ENCODE data around the gene TUBA4A.

The TUBA4A gene

GRCh38 chr2:219252900-219253752 lies 592 bp downstream of the TUBA4A start, which contains the start of gene TUBA4B:
TSS of gene TUBA4B (plus strand) at chr2:219253243. CDS start at chr2:219253408, 165 bp downstream.
- H3K4me1 ChIP-seq, result peaks cover 15% of the 10 kb centered on the region
- peak within 1 kb of the TSS; percentile 60 for H3K4me3 ChIP-seq (ENCODE audit: low read depth, low read length)
- no peak for TF ChIP-seq CTCF (IDR thresholded peaks at IDR 0.05; ENCODE audit: low read depth, low read length)
- peaks cover 48% of the 10 kb centered on the region for H3K27me3 ChIP-seq
- H3K36me3 ChIP-seq, result no peaks in the 10 kb centered on the region
- DNase-seq, result no peak
- no peaks in the 10 kb centered on the region for H3K9me3 ChIP-seq

- peak overlapping the region; percentile 60; the same call in 1 of the 2 replicates for H3K4me3 ChIP-seq (ENCODE audit: low read depth, low read length)
- H3K27me3 ChIP-seq, result peaks cover 48% of the 10 kb centered on the region
- H3K36me3 ChIP-seq, result no peaks in the 10 kb centered on the region
- H3K9me3 ChIP-seq, result no peaks in the 10 kb centered on the region
- no peak for DNase-seq
- peaks cover 15% of the 10 kb centered on the region for H3K4me1 ChIP-seq
- TF ChIP-seq CTCF (IDR thresholded peaks at IDR 0.05; ENCODE audit: low read depth, low read length), result no peak
Measured at GRCh38 chr2:219252570-219252899, 1.2 kb downstream of the TUBA4A start.

GRCh38 chr2:219252084-219252483 lies 1.6 kb downstream of the TUBA4A start:
- DNase-seq, result no peak
- Histone ChIP-seq H3K4me1 (peaks cover 15% of the 10 kb centered on the region), H3K4me3 (ENCODE audit: low read depth, low read length) (no peak overlapping the region), H3K27me3 (peaks cover 48% of the 10 kb centered on the region), H3K9me3 (no peaks in the 10 kb centered on the region), H3K36me3 (no peaks in the 10 kb centered on the region)
- TF ChIP-seq CTCF (IDR thresholded peaks at IDR 0.05; ENCODE audit: low read depth, low read length), result no peak

GRCh38 chr2:219251656-219252055 lies 2.1 kb downstream of the TUBA4A start:
- H3K4me1 ChIP-seq, result peaks cover 15% of the 10 kb centered on the region
- no peak for DNase-seq
- no peak for TF ChIP-seq CTCF (IDR thresholded peaks at IDR 0.05; ENCODE audit: low read depth, low read length)
- peaks cover 48% of the 10 kb centered on the region for H3K27me3 ChIP-seq
- H3K4me3 ChIP-seq (ENCODE audit: low read depth, low read length), result no peak overlapping the region
- no peaks in the 10 kb centered on the region for H3K9me3 ChIP-seq
- no peaks in the 10 kb centered on the region for H3K36me3 ChIP-seq

- Histone ChIP-seq H3K4me1 (peaks cover 15% of the 10 kb centered on the region), H3K9me3 (no peaks in the 10 kb centered on the region), H3K4me3 (ENCODE audit: low read depth, low read length) (no peak overlapping the region), H3K36me3 (no peaks in the 10 kb centered on the region), H3K27me3 (peaks cover 36% of the 10 kb centered on the region)
- no peak for TF ChIP-seq CTCF (IDR thresholded peaks at IDR 0.05; ENCODE audit: low read depth, low read length)
- DNase-seq, result no peak
Measured at GRCh38 chr2:219250049-219250781, 3.5 kb downstream of the TUBA4A start.

All from BE2C (cell line).